GM12892 (cell line): Measurements from ENCODE around the gene MAGOH. TPM values are rescaled to one million over a fixed set of nuclear protein-coding genes. Genes with fewer than 3 reads are reported as not detected.
"Not testable (repeated sequence)": the region's sequence is repeated elsewhere in the genome, so short reads cannot be mapped to it uniquely, and the experiment has no call there.

Experiments
- DNase-seq: peaks from one replicate; pipeline ENCODE4 v3.0.0; 2011; ENCODE audit not compliant: insufficient read length
- FAIRE-seq: peaks from 2 replicates; lab custom pipeline; 2011; peaks lifted over from hg19 to GRCh38; lab: Jason Lieb, UNC
- POLR2A ChIP-seq: IDR thresholded peaks from 2 replicates; pipeline ENCODE4 v1.6.1; 2011; ENCODE audit warnings: low read depth, low read length, control low read depth
- POLR2AphosphoS5 ChIP-seq: IDR thresholded peaks from 2 replicates; pipeline ENCODE4 v1.6.1; 2011; ENCODE audit warnings: low read depth, low read length, control low read depth
- TAF1 ChIP-seq: IDR thresholded peaks from 2 replicates; pipeline ENCODE4 v1.6.1; 2011; ENCODE audit warnings: low read depth, mild to moderate bottlenecking, control low read depth, low read length, borderline replicate concordance
- polyA plus RNA-seq: library from polyadenylated mRNA; unstranded; fragments of >200 nt; gene quantifications from one replicate; pipeline ENCODE4 v1.2.1, GENCODE V29; 2012; ENCODE audit warnings: missing spikeins, inconsistent platforms; ENCODE audit not compliant: missing spikeins

The MAGOH gene
- 104 TPM for polyA plus RNA-seq

DNA sequence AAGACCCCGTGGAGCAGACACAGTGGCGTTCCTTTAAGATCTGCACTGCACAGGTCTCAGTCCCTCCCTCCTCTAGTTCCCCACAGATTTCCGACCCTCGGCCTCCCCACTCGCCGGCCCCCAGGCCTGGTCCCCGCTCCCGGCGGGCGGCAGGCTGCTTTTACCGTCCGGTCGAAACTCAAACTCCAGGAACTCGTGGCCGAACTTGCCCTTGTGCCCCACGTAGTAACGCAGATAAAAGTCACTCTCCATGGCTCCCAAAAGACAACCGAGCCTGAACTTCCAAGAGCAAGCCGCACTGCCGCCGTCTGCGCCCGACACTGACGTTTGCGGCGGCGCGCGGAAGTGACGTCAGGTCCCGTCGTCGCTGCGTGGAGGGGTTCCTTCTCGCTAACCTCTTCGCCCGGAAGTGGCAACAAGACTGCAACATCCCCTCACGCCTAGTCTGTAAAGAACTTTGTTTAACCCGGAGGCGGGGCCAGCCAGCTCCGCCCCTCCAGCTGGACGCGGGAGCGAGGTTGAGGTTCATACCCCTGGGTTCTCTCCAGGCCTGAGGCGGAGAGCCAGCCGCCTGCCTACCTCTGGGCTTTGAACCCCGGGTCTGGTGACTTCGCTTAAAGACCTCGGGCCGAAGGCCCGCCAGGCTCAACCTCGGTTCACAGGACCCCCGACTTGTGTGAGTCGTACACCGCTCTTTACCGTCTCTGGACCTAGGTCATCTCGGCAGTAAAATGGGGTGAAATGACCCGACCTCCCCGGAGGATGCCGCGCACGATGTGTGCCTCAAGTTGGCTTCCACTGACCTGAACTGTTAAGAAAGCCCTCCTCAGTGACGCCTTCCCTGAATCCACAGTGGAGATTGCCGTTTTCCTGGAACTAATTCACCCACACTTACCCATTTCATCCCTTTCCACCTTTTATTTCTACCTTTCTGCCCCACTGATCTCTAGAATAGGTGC lies at the start of gene MAGOH:
TSS of gene MAGOH (minus strand) at position 322 of the 959 bp plus-strand sequence. CDS start at position 252, 70 bp downstream.
- TF ChIP-seq TAF1 (peak; percentile 52; the same call in 1 of the 2 replicates), POLR2AphosphoS5 (peak; percentile 79), POLR2A (peak; percentile 89)
- DNase-seq (peak; percentile 98), FAIRE-seq (peak; percentile 100)

DNA sequence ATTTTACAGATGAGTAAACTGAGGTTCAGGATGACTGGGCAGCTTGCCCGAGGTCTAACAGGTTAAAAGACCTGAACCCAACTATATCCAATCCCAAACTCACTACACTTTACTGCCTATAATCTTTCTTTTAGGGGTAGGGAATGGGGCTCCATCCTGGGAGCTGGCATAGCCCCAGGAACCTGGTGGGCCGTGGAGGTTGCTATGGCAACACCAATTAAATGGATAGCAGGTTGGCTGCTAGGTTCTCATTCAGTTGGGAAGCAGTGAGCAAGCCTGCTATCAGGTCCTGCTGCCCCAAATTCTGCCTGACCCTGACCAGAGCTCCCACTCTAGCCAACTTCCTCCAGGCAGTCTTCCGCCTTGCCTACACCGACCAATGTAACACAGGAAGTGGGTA lies 48.6 kb upstream of the MAGOH start:
- no peak for DNase-seq
- no peak for FAIRE-seq
- TF ChIP-seq TAF1 (no peak), POLR2A (no peak)

DNA sequence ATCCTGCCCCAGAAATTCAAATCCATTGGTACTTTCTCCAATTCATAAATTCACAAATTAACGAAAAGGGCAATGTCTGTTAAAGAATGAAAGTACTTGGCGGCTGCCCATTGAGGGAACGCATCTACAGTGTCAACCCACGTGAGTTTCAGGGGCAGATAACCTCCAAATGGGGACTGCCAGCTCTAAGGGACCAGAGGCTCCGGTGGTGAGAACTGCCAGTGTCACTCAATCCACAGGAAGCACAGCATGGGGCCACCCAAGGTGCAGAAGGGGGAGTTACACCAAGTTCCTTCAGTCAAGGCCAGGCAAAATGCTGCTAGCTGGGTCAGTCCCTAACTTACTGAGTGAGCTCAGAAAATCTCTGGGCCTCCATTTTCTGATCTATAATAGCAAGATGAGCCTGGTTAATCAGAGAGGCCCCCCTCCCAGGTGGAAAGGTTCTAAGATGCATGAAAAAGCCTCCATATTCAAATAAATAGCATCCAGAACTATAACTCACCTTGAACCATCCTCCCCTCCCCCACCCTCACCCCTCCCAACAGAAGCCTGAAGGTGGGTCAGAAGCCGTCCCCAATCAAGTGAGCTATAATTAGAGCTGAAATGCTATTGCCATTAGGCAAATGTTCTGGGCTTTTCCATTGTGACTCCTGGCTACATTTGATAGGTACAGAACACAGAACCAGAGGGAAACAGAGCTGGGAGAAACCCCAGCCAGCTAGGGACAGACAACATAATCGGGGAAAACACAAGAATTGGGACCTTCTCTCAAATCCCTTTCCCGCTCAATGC lies 47.8 kb upstream of the MAGOH start:
- no peak for FAIRE-seq
- TF ChIP-seq POLR2A: no peak
- no peak for TF ChIP-seq TAF1
- TF ChIP-seq POLR2AphosphoS5: no peak
- no peak for DNase-seq

DNA sequence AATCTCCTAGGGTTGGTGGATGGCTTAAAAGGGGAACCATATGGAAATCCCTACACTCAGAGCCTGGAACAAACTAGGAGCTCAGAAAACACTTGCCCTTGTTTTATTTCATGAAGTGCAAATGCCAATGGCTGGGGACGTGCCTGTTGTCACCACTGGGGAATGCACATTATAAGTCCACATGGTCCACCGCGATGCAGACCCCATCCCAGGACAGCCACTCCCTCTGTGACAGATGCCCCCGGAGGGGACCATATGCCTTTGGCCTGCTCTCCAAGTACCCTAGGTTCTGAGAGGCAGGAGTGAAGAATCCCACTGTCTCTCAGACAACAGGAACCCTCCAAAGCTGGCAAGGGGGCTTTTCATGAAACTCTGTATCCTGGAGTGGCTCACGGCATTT lies 47.2 kb upstream of the MAGOH start:
- FAIRE-seq: no peak
- no peak for TF ChIP-seq POLR2A
- DNase-seq: no peak

DNA sequence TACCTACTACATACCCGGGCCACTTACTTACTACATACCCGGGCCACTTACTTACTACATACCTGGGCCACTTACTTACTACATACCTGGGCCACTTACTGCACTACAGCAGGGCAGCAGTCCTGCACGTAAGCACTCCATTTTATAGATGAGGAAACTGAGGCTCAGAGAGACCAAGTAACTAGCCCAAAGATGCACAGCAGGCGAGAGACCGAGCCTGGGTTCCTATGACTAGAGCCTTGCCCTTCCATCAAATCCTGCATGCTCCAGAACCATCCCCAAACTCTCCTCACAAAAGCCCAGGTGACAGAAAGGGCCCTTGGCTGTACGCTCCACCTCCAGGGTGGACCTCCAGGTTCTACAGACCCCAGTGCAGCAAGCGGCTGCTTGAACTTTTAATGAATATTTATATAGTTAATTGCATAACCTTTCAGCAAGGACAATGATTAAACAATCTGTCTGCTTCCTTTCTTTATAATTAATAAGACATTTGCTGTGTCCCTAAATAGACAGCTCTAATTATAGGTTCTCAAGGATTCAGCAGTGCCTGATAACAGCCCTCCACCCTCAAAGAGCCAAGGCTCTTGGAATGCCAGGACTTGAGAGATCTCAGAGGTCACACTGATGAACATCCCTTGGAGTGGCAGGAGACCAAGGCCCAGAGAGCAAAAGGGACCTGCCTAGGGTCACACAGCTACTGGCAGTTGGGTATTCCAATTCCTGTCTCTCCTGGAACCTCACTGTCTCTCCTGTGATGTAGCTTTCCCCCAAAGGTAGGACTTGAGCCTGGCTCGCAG lies 46.1 kb upstream of the MAGOH start:
- DNase-seq (no peak), FAIRE-seq (no peak)
- TF ChIP-seq POLR2A (no peak), POLR2AphosphoS5 (no peak), TAF1 (no peak)

DNA sequence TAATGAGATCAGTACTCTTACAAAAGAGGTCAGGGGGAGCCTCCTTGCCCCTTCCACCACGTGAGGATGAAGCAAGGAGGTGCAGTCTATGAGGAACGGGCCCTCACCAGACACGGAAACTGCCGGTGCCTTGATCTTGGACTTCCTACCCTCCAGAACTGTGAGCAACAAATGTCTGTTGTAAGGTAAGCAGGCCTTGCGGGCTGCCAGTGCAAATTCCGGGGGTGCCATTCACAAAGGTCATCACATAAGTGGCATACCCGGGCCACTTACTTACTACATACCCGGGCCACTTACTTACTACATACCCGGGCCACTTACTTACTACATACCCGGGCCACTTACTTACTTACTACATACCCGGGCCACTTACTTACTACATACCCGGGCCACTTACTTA lies 44.8 kb upstream of the MAGOH start:
- not testable (repeated sequence) for DNase-seq, FAIRE-seq

DNA sequence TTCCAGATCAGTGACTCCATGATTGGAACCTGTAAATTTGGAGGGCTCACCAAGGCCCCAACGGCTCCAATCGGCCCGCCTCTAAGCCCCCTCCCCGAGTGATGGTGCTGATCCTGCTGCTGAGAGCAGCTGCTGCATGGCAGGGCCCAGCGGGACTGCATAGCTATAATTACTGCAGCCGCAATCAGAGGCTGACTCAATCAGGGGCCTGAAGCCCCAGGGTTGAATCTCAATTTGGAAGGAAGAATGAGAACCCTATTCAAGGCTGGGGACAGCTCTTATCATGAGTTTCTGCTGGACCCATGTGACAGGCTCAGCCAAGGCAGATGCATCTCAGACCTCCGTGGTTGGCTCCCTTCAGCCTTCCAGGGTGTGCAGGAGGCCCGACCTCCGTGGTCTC lies 42.8 kb upstream of the MAGOH start:
- no peak for TF ChIP-seq POLR2A
- no peak for TF ChIP-seq TAF1
- no peak for TF ChIP-seq POLR2AphosphoS5
- no peak for FAIRE-seq
- no peak for DNase-seq

DNA sequence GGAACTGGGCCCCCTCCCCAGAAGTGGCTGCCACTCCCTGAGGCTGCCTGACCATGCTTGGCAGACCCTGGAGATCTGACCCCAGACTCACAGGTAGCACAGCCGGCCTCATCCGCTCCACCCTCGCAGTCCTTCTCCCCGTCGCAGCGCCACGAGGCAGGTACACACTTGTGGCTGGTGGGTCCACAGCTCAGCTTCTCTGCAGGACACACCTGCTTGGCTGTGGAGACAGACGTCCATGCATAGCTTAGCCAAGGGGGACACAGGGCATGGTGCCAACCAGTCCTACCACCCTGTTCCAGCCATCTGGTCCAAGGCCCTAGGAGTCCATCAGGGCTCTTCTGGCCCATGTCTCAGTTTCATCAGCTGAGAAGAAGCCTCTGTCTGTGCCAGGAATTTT lies 42.2 kb upstream of the MAGOH start:
- FAIRE-seq: no peak
- DNase-seq: no peak
- TF ChIP-seq POLR2A: no peak
- no peak for TF ChIP-seq TAF1
- TF ChIP-seq POLR2AphosphoS5: no peak

DNA sequence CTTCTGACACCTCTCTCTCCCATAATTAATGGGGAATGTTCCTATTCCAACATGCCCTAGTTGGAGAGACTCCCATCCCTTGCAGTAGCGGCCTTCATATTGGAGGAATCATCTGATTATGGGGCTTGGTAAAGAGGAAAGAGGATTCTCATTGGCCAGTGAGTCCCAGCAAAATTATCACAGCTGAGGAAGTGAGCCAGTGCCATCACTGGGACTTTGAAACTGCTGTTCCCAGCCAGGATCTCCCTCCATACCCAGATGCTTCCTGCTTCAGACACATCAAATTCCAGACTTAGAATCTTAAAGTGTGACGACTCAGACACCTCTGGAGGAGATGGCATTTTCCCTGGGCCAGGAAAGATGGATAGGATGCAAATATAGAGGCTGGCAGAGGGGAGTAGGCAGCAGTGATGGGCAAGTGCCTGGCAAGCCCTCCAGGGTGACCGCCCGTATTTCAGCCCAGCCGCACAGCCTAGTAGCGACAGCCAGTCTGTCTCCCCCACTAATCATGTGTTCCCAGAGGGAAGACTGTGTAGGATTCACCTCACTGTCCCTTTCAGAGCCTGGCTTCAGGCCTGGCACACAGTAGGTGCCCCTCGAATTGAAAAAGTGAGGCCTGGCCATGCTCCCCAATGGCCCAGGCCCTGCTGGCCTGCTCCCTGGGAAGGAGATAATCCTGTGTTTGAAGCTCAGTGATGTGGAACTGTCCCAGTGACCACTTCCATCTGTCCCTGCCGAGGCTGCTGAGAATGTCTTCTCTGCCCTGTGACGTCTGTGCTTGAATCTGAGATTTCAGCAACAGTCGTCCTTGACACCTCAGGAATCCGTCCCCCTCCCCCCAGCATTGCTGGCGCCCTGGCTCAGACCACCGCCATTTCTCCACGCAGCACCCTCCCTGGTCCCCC lies 41.2 kb upstream of the MAGOH start:
- FAIRE-seq (no peak), DNase-seq (no peak)
- TF ChIP-seq POLR2AphosphoS5 (no peak; the same call in 1 of the 2 replicates), POLR2A (no peak), TAF1 (no peak)

DNA sequence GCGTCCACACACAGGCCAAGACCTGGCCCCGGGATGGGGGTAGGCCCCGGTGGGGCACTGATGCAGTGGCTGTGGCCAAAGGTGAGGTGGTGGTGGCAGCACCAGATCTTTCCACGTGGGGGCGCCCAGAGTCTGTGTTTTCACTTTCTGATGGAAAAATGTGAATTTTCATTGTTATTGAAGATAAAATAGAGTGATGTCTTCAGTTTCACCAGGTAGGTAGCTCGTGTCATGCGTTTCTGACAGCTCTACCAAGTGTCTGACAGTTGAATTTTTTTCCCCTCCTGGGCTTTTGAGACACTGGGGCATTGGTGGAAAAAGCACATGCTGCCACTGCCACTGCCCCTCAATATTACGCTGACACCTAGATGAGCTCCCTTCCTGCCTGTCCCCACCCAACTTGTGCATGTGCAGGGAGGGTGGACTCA lies 40.0 kb upstream of the MAGOH start:
- FAIRE-seq: peak; percentile 91
- peak; percentile 80 for DNase-seq
- TF ChIP-seq TAF1 (no peak), POLR2A (no peak), POLR2AphosphoS5 (no peak)
